HG03378 (cell line): Measurements from ENCODE around the gene LYVE1.

ENCODE experiments used
- ATAC-seq: cut with Tn5 transposase; IDR thresholded peaks from one replicate; pipeline ENCODE4 v1.9.1; 2021; ENCODE audit warnings: mild to moderate bottlenecking, moderate library complexity; ENCODE audit not compliant: unreplicated experiment

The LYVE1 gene

GRCh38 chr11:10526974-10527918 is 41.2 kb downstream of the LYVE1 start:
- peak; percentile 58 for ATAC-seq

GRCh38 chr11:10524471-10524870 is 44.0 kb downstream of the LYVE1 start:
- no peak for ATAC-seq

- ATAC-seq, result no peak
Observed at GRCh38 chr11:10522921-10523320, 45.5 kb downstream of the LYVE1 start.

GRCh38 chr11:10522276-10522675 is 46.2 kb downstream of the LYVE1 start:
- no peak for ATAC-seq

GRCh38 chr11:10520562-10520961 is 47.9 kb downstream of the LYVE1 start:
- no peak for ATAC-seq

GRCh38 chr11:10519630-10520029 is 48.8 kb downstream of the LYVE1 start:
- ATAC-seq, result no peak

- no peak for ATAC-seq
Observed at GRCh38 chr11:10518891-10519290, 49.6 kb downstream of the LYVE1 start.

GRCh38 chr11:10518123-10518522 is 50.3 kb downstream of the LYVE1 start:
- ATAC-seq, result no peak

- no peak for ATAC-seq
Observed at GRCh38 chr11:10515418-10515817, 53.0 kb downstream of the LYVE1 start.

GRCh38 chr11:10514709-10515108 is 53.8 kb downstream of the LYVE1 start:
- ATAC-seq, result no peak

GRCh38 chr11:10514202-10514601 is 54.3 kb downstream of the LYVE1 start:
- no peak for ATAC-seq

- no peak for ATAC-seq
Observed at GRCh38 chr11:10511181-10511621, 57.3 kb downstream of the LYVE1 start.
